HG03280 (cell line): Measurements from ENCODE around the gene CYB5B.

Experiments used
- ATAC-seq: cut with Tn5 transposase; IDR thresholded peaks from one replicate; pipeline ENCODE4 v1.9.1; 2021; ENCODE audit warnings: mild to moderate bottlenecking, moderate library complexity; ENCODE audit not compliant: unreplicated experiment

The CYB5B gene

DNA sequence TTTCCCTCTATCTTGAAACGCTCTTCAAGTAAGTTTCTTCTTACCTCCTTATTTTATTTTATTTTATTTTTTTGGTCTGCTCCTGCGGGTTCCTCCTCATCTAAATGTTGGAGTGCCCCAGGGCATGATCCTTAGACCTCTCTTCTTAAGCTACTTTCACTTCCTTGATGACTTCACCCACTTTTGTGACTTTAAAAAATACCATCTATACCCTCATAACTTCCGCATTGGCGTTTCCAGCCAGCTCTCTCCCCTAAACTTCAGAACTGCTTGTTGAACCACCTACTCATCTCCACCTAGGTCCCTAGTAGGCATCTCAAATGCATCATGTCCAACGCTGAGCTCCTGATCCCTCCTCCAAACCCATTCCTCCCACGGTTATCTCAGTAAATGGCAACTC is 89.9 kb downstream of the CYB5B start:
- no peak for ATAC-seq
